Panc1 (cell line): ENCODE measurements around the gene KCNK10.

Experiments used
- POLR2AphosphoS5 ChIP-seq: IDR thresholded peaks from 2 replicates; pipeline ENCODE4 v1.6.1; 2012; ENCODE audit warnings: mild to moderate bottlenecking, low read depth, low read length, moderate library complexity
- REST ChIP-seq, 2 experiments: IDR thresholded peaks; 2 replicates each; pipeline ENCODE4 v1.6.1; 2011 to 2012; ENCODE audit warnings: low read depth in 2 of 2, control low read depth in 1 of 2, low read length in 1 of 2, mild to moderate bottlenecking in 1 of 2, moderate library complexity in 1 of 2; ENCODE audit not compliant: insufficient read depth in 1 of 2
- SIN3A ChIP-seq: IDR thresholded peaks from 2 replicates; pipeline ENCODE4 v1.6.1; 2012; ENCODE audit warnings: low read depth, mild to moderate bottlenecking, low read length, moderate library complexity, borderline replicate concordance; ENCODE audit not compliant: insufficient read depth
- TCF7L2 ChIP-seq: IDR thresholded peaks from 2 replicates; pipeline ENCODE4 v1.6.1; 2011; ENCODE audit warnings: mild to moderate bottlenecking, low read depth, low read length, inconsistent platforms
- TF ChIP-seq, protein P1 (sequence below): fragments of 450-650 bp; IDR thresholded peaks from 2 replicates; pipeline ENCODE4 v1.5.1; 2017; ENCODE audit warnings: mild to moderate bottlenecking

DNA sequence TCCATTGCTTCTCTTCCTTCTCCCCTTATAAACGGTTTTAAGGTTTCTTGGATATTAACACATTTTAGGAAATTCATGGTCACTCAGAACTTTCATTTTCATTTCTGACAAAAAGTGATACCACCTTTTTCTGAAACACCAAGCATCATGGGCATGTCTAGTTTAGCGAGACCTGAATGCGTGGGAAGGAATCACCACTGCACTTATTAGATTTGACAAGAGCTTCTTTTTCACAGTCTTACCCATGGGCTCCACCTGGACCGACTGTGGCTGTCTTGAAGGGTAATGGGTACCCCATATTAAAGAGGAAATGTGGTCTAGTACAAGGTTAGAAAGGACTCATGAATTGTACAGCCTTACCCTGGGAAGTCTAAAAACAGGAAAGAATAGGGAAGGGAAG is 95.4 kb downstream of the KCNK10 start:
- TF ChIP-seq, protein P1, sequence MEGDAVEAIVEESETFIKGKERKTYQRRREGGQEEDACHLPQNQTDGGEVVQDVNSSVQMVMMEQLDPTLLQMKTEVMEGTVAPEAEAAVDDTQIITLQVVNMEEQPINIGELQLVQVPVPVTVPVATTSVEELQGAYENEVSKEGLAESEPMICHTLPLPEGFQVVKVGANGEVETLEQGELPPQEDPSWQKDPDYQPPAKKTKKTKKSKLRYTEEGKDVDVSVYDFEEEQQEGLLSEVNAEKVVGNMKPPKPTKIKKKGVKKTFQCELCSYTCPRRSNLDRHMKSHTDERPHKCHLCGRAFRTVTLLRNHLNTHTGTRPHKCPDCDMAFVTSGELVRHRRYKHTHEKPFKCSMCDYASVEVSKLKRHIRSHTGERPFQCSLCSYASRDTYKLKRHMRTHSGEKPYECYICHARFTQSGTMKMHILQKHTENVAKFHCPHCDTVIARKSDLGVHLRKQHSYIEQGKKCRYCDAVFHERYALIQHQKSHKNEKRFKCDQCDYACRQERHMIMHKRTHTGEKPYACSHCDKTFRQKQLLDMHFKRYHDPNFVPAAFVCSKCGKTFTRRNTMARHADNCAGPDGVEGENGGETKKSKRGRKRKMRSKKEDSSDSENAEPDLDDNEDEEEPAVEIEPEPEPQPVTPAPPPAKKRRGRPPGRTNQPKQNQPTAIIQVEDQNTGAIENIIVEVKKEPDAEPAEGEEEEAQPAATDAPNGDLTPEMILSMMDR = no peak
- TF ChIP-seq REST (IDR thresholded peaks at IDR 0.05; ENCODE audit: insufficient read depth in 1 of 2, low read depth in 2 of 2, low read length in 1 of 2) (no peak), POLR2AphosphoS5 (no peak), TCF7L2 (no peak), SIN3A (no peak)
